NT2/D1 (cell line): ENCODE results near the gene BLM.

Experiments
- SUZ12 ChIP-seq: IDR thresholded peaks from 2 replicates; pipeline ENCODE4 v1.6.1; 2011; ENCODE audit not compliant: insufficient read length, insufficient read depth; ENCODE audit errors: extremely low read depth
- YY1 ChIP-seq: IDR thresholded peaks from 2 replicates; pipeline ENCODE4 v1.6.1; 2011; ENCODE audit not compliant: insufficient read length, insufficient read depth
- ZNF274 ChIP-seq: IDR thresholded peaks from 2 replicates; pipeline ENCODE4 v1.6.1; 2011; ENCODE audit warnings: mild to moderate bottlenecking, low read depth, low read length

GRCh38 chr15:90718232-90718631 lies 1.1 kb downstream of the BLM start:
- TF ChIP-seq YY1 (no peak), ZNF274 (no peak), SUZ12 (no peak)
